Common myeloid progenitor, CD34-positive (primary cell): Measurements from ENCODE around the gene RTRAF.

Experiments used
- CTCF ChIA-PET: fragments of 350-600 bp; sonication (Branson Sonifier 250); formaldehyde crosslinking; loops from one replicate; lab custom pipeline; 2021; ENCODE audit warnings: antibody characterized with exemption; lab: Charles Lee
- POLR2A ChIA-PET: fragments of 350-600 bp; sonication (Branson Sonifier 250); formaldehyde crosslinking; loops from one replicate; lab custom pipeline; 2021; ENCODE audit warnings: antibody characterized with exemption; lab: Charles Lee
- DNase-seq, 3 donors: peaks; one replicate each; pipeline versions ENCODE4 v3.0.0 to v3.0.0-alpha.2; 2013
- H3K27ac ChIP-seq, 2 experiments: 1 replicate in 1 of 2; 2 replicates in 1 of 2; pipeline ENCODE4 v1.7.0; 2013; ENCODE audit warnings: inconsistent platforms in 2 of 2, low read length in 2 of 2, mild to moderate bottlenecking in 2 of 2, low read depth in 1 of 2, moderate library complexity in 1 of 2; ENCODE audit not compliant: severe bottlenecking in 2 of 2, insufficient read depth in 1 of 2, poor library complexity in 1 of 2
- H3K27me3 ChIP-seq, 5 experiments: replicated peaks in 2 of 5; 1 replicate in 3 of 5; 2 replicates in 2 of 5; pipeline versions ENCODE4 v1.6.1 to v1.7.0; 2013; ENCODE audit warnings: low read length in 4 of 5, mild to moderate bottlenecking in 2 of 5, moderate library complexity in 2 of 5, inconsistent platforms in 1 of 5; ENCODE audit not compliant: insufficient read depth in 5 of 5, control insufficient read depth in 4 of 5
- H3K36me3 ChIP-seq, 4 experiments: 1 replicate in 2 of 4; 2 replicates in 2 of 4; pipeline versions ENCODE4 v1.6.1 to v1.7.0; 2013; ENCODE audit warnings: low read length in 3 of 4, control low read depth in 1 of 4, mild to moderate bottlenecking in 1 of 4; ENCODE audit not compliant: control insufficient read depth in 4 of 4, insufficient read depth in 4 of 4
- H3K4me1 ChIP-seq, 4 experiments: 1 replicate in 3 of 4; 2 replicates in 1 of 4; pipeline versions ENCODE4 v1.6.1 to v1.7.1; 2013; ENCODE audit warnings: low read length in 3 of 4, mild to moderate bottlenecking in 3 of 4, control low read depth in 1 of 4, inconsistent platforms in 1 of 4, moderate library complexity in 1 of 4; ENCODE audit not compliant: control insufficient read depth in 4 of 4, insufficient read depth in 4 of 4; ENCODE audit errors: control extremely low read depth in 1 of 4
- H3K4me3 ChIP-seq, 7 experiments: 1 replicate in 4 of 7; 2 replicates in 3 of 7; pipeline versions ENCODE4 v1.5.1 to v1.7.0; 2013; ENCODE audit warnings: mild to moderate bottlenecking in 7 of 7, low read length in 6 of 7, moderate library complexity in 6 of 7, inconsistent platforms in 2 of 7, low read depth in 2 of 7, control low read depth in 1 of 7; ENCODE audit not compliant: insufficient read depth in 4 of 7, control insufficient read depth in 1 of 7; ENCODE audit errors: extremely low read depth in 1 of 7
- H3K9me3 ChIP-seq, 5 experiments: 1 replicate in 4 of 5; 2 replicates in 1 of 5; pipeline versions ENCODE4 v1.6.1 to v1.7.1; 2013; ENCODE audit warnings: low read length in 4 of 5, mild to moderate bottlenecking in 2 of 5, inconsistent platforms in 1 of 5, low read depth in 1 of 5, moderate library complexity in 1 of 5; ENCODE audit not compliant: control insufficient read depth in 4 of 5, insufficient read depth in 2 of 5; ENCODE audit errors: control extremely low read depth in 1 of 5
- WGBS: methylation state at CpG from one replicate; pipeline ENCODE4 v1.1.5; 2013; ENCODE audit not compliant: insufficient coverage; 5-methylcytosine and 5-hydroxymethylcytosine counted together

RTRAF gene

GRCh38 chr14:52044791-52045522 lies 55.6 kb downstream of the RTRAF start:
- WGBS = 95% methylated on average over 8 of the region's 11 CpGs
- CTCF ChIA-PET = interaction anchor here (0.7 to 1.9 kb wide), 12 partner anchors 7 to 231 kb away, joined by 3 to 11 read pairs (median 3); partner anchors contain the start of gene NID2
- H3K27ac ChIP-seq = no peak overlapping the region
- H3K36me3 ChIP-seq = no peaks in the 10 kb centered on the region
- H3K9me3 ChIP-seq = no peaks in the 10 kb centered on the region
- POLR2A ChIA-PET = no interaction called here
- peaks cover 0 to 6% (median 0%) of the 10 kb centered on the region in 5 experiments for H3K27me3 ChIP-seq
- DNase-seq = no peak
- H3K4me3 ChIP-seq = no peak overlapping the region
- H3K4me1 ChIP-seq = no peaks in the 10 kb centered on the region

GRCh38 chr14:52046376-52046917 lies 57.1 kb downstream of the RTRAF start:
- ChIA-PET POLR2A (no interaction called here), CTCF (interaction anchor here (0.8 to 1.9 kb wide), 6 partner anchors 9 to 86 kb away, joined by 3 to 11 read pairs (median 4); partner anchors contain the start of gene NID2)
- peaks cover 0 to 6% (median 0%) of the 10 kb centered on the region in 5 experiments for H3K27me3 ChIP-seq
- H3K9me3 ChIP-seq = no peaks in the 10 kb centered on the region
- H3K4me3 ChIP-seq = no peak overlapping the region
- no peak for DNase-seq
- no peak overlapping the region for H3K27ac ChIP-seq
- H3K4me1 ChIP-seq = no peaks in the 10 kb centered on the region
- WGBS = 100% methylated on average over 1 of the region's 2 CpGs
- H3K36me3 ChIP-seq = no peaks in the 10 kb centered on the region

- Histone ChIP-seq H3K9me3 (no peaks in the 10 kb centered on the region), H3K4me3 (no peak overlapping the region), H3K4me1 (no peaks in the 10 kb centered on the region), H3K27ac (no peak overlapping the region), H3K36me3 (no peaks in the 10 kb centered on the region), H3K27me3 (peaks cover 0 to 5% (median 0%) of the 10 kb centered on the region in 5 experiments)
- ChIA-PET CTCF (interaction anchor here (1.4 to 1.9 kb wide), 4 partner anchors 14 to 83 kb away, joined by 3 to 6 read pairs (median 5); no protein-coding TSS in a partner anchor), POLR2A (no interaction called here)
- over 99% methylated on average over 9 of the region's 10 CpGs for WGBS
- DNase-seq = no peak
These were observed 58.8 kb downstream of the RTRAF start for GRCh38 chr14:52048116-52048515.

GRCh38 chr14:52048641-52049204 lies 59.4 kb downstream of the RTRAF start:
- Histone ChIP-seq H3K4me1 (no peaks in the 10 kb centered on the region), H3K27ac (no peak overlapping the region), H3K4me3 (no peak overlapping the region), H3K9me3 (no peaks in the 10 kb centered on the region), H3K36me3 (no peaks in the 10 kb centered on the region), H3K27me3 (peaks cover 0 to 5% (median 0%) of the 10 kb centered on the region in 5 experiments)
- POLR2A ChIA-PET = no interaction called here
- CTCF ChIA-PET = no interaction called here
- DNase-seq = no peak
- WGBS = 96% methylated on average over 2 of the region's 3 CpGs

GRCh38 chr14:52049271-52049670 lies 59.9 kb downstream of the RTRAF start:
- no peak for DNase-seq
- Histone ChIP-seq H3K4me3 (no peak overlapping the region), H3K27me3 (peaks cover 0 to 5% (median 0%) of the 10 kb centered on the region in 5 experiments), H3K36me3 (no peaks in the 10 kb centered on the region), H3K4me1 (no peaks in the 10 kb centered on the region), H3K9me3 (no peaks in the 10 kb centered on the region), H3K27ac (no peak overlapping the region)
- 100% methylated on average over 2 of the region's 5 CpGs for WGBS
- POLR2A ChIA-PET = no interaction called here
- CTCF ChIA-PET = interaction anchor here (1.7 to 2.3 kb wide), 2 partner anchors 9 to 35 kb away, joined by 4 to 8 read pairs; no protein-coding TSS in a partner anchor

- Histone ChIP-seq H3K36me3 (no peaks in the 10 kb centered on the region), H3K4me3 (no peak overlapping the region), H3K9me3 (no peaks in the 10 kb centered on the region), H3K27ac (no peak overlapping the region), H3K4me1 (no peaks in the 10 kb centered on the region), H3K27me3 (peaks cover 0 to 5% (median 0%) of the 10 kb centered on the region in 5 experiments)
- DNase-seq = no peak
- WGBS = 88% methylated on average over 5 of the region's 6 CpGs
- ChIA-PET CTCF (interaction anchor here (0.9 to 2.3 kb wide), 4 partner anchors 10 to 37 kb away, joined by 3 to 8 read pairs (median 4); no protein-coding TSS in a partner anchor), POLR2A (no interaction called here)
These were observed 60.6 kb downstream of the RTRAF start for GRCh38 chr14:52049721-52050588.
